ENCODE data around the gene DTD1.

The DTD1 gene

DNA sequence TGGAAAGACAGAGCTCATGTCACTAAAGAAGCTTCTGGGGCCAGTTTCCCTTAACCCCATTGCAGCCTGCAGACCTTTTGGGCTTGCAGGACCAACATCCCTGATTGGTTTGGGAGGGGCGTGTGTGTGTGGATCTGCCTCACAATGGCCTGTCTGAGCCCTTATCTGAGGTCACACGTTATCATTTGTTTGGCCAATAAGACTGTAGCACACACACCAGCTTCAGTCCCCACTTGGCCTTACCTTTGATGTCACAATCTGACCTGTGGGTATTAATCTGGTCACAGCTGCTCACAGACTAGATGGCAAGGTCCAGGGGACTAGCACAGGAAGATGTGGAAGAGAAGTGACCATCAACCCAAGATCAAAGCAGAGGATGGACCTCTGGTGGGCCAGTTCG lies 225.6 kb downstream of the DTD1 start, which contains the start of gene SCP2D1:
Gene SCP2D1 (plus strand): TSS at position 301 of the 400 bp plus-strand sequence. CDS start 33 bp downstream, at position 334.
- TF ChIP-seq, protein P1, sequence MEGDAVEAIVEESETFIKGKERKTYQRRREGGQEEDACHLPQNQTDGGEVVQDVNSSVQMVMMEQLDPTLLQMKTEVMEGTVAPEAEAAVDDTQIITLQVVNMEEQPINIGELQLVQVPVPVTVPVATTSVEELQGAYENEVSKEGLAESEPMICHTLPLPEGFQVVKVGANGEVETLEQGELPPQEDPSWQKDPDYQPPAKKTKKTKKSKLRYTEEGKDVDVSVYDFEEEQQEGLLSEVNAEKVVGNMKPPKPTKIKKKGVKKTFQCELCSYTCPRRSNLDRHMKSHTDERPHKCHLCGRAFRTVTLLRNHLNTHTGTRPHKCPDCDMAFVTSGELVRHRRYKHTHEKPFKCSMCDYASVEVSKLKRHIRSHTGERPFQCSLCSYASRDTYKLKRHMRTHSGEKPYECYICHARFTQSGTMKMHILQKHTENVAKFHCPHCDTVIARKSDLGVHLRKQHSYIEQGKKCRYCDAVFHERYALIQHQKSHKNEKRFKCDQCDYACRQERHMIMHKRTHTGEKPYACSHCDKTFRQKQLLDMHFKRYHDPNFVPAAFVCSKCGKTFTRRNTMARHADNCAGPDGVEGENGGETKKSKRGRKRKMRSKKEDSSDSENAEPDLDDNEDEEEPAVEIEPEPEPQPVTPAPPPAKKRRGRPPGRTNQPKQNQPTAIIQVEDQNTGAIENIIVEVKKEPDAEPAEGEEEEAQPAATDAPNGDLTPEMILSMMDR (IDR thresholded peaks at IDR 0.05; ENCODE audit: low read depth, low read length, missing control alignments), result no peak
- in situ Hi-C loops (cut with HindIII; ENCODE audit: low sequenced_read_pairs), result no loop called here
- DNase-seq (ENCODE audit: low read depth), result no peak
- H3K4me3 ChIP-seq (ENCODE audit: low read depth, low read length), result no peak within 1 kb of the TSS

DNA sequence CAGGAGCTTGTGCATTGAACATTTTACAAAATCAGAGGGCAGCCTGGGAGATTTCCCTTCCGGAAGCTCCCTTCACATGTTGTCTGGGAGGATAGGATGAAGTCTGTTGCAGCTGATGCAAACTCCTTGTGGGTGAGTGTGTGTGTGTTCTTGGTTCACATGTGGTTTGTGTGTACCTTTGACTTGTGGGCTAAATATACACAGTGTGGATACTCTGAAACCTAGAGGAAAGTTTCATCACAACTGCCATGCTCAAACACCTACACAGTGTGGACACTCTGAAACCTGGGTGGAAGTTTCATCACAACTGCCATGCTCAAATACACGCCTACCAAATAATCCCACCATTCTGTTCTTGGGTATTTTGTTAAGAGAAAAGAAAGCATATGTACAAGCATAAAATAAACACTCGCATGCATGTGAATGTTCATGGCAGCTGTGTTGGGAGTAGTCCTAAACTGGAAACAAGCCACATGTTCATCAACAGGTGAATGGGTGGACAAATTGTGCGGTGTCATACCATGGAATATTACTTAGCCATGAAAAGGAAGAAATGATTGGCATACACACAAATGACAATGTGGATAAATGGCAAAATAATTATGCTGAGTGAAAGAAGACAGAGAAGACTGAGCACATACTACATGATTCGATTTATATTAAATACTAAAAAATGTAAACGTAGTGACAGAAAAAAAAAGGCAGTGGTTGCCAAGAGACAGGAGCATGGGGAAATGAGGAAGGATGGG lies 227.5 kb downstream of the DTD1 start:
- DNase-seq (ENCODE audit: low read depth), result no peak
- TF ChIP-seq, protein P1 (IDR thresholded peaks at IDR 0.05; ENCODE audit: low read depth, low read length, missing control alignments), result no peak
- H3K4me3 ChIP-seq (ENCODE audit: low read depth, low read length), result no peak overlapping the region
- in situ Hi-C loops (cut with HindIII; ENCODE audit: low sequenced_read_pairs), result no loop called here
